Body of pancreas (tissue), 4 donors: ENCODE measurements around the gene MED15. TPM values are rescaled to one million over a fixed set of nuclear protein-coding genes. Genes with fewer than 3 reads are reported as not detected.

ENCODE experiments used
- ATAC-seq: fragments of 150-250 bp; one replicate; pipeline ENCODE4 v1.9.1; 2016
- DNase-seq, 4 donors: peaks; one replicate each; pipeline ENCODE4 v3.0.0-alpha.2; 2019
- H3K27ac ChIP-seq, 4 donors: fragments of 200-600 bp; sonication (generic); 1 replicate in 3 of 4; 2 replicates in 1 of 4; pipeline versions ENCODE4 v1.5.1 to v1.6.1; 2016 to 2019; ENCODE audit warnings: mild to moderate bottlenecking in 1 of 4, mixed read lengths in 1 of 4, moderate library complexity in 1 of 4
- H3K27me3 ChIP-seq, 2 donors: fragments of 200-600 bp; sonication (generic); one replicate each; pipeline ENCODE4 v1.6.0; 2016; ENCODE audit warnings: mild to moderate bottlenecking in 1 of 2
- H3K36me3 ChIP-seq, 2 donors: fragments of 200-600 bp; sonication (generic); replicated peaks in 1 of 2; 2 replicates each; pipeline ENCODE4 v1.5.1; 2016; ENCODE audit warnings: low read depth in 2 of 2; ENCODE audit not compliant: insufficient read depth in 1 of 2
- H3K4me1 ChIP-seq: fragments of 200-600 bp; sonication (generic); one replicate; pipeline ENCODE4 v1.6.0; 2016
- H3K4me3 ChIP-seq, 2 donors: fragments of 200-600 bp; sonication (generic); 1 replicate in 1 of 2; 2 replicates in 1 of 2; pipeline ENCODE4 v1.5.1; 2016 to 2019
- H3K9me3 ChIP-seq, 3 donors: fragments of 200-600 bp; sonication (generic); 1 replicate in 2 of 3; 2 replicates in 1 of 3; pipeline ENCODE4 v1.5.1; 2016
- CTCF ChIP-seq, 7 experiments: fragments of 450-650 bp in 4 of 7; fragments of 200-600 bp in 3 of 7; sonication (generic) in 3 of 7; IDR thresholded peaks; one replicate each; pipeline ENCODE4 v1.5.1; 2016 to 2019; ENCODE audit warnings: antibody characterized with exemption in 7 of 7
- POLR2A ChIP-seq, 3 donors: fragments of 450-650 bp; IDR thresholded peaks; one replicate each; pipeline ENCODE4 v1.6.1; 2016; ENCODE audit warnings: antibody characterized with exemption in 3 of 3, mild to moderate bottlenecking in 2 of 3
- WGBS, 2 donors: methylation state at CpG; one replicate each; pipeline ENCODE4 v1.1.5; 2017; 5-methylcytosine and 5-hydroxymethylcytosine counted together
- intact Hi-C: fragments of 100-400 bp; cut with DNase I; formaldehyde crosslinking; loops from one replicate; pipeline ENCODE4 v1.15.1; 2023
- total RNA-seq, 2 donors: library from RNA; depleted of rRNA; stranded (reverse); fragments of >200 nt; gene quantifications; one replicate each; pipeline ENCODE4 v1.1.0, GENCODE V29; 2016

MED15 gene
- total RNA-seq, 2 donors from 2014 or later: 31.6 to 36.9 TPM

GRCh38 chr22:20607157-20607907 lies 99.9 kb downstream of the MED15 start:
- Histone ChIP-seq H3K36me3 (no peaks in the 10 kb centered on the region), H3K27me3 (no peaks in the 10 kb centered on the region), H3K4me3 (no peak overlapping the region), H3K9me3 (no peaks in the 10 kb centered on the region), H3K4me1 (peaks cover 11% of the 10 kb centered on the region), H3K27ac (peak overlapping the region in 1 of 4 donors; percentile 75)
- TF ChIP-seq CTCF (IDR thresholded peaks at IDR 0.05) (no peak), POLR2A (IDR thresholded peaks at IDR 0.05) (no peak)
- 75 to 78% methylated on average over 17 to 29 of the region's 31 CpGs for WGBS, 2 donors
- intact Hi-C loops: loop anchor here (5.0 kb wide), 1 partner anchor 95 kb away; no protein-coding TSS in a partner anchor
- DNase-seq (no peak), ATAC-seq (no peak)

DNA sequence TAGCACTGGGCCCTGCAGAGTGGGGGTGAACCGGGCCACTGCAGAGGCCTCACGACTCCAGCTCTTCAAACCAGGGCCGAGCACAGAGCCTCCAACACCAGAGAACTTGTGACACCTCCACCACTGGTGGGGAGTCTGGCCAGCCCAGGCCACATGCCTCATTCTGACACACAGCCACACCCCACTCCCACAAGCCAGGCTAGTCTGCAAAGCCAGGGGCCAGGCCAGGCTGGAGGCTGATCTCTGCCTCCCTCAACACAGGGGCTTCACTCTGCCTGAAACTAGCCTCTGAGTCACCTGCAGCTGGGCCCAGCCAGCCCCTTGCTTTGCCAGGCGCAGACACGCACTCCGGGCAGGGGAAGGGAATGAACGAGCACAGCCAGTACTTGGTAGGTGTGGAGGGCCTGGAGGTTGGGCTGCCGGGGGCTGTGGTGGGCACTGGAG lies 102.9 kb downstream of the MED15 start:
- H3K4me3 ChIP-seq: no peak overlapping the region
- TF ChIP-seq CTCF (IDR thresholded peaks at IDR 0.05) (no peak), POLR2A (IDR thresholded peaks at IDR 0.05) (no peak)
- intact Hi-C loops: no loop called here
- no peaks in the 10 kb centered on the region for H3K9me3 ChIP-seq
- peaks cover 11% of the 10 kb centered on the region for H3K4me1 ChIP-seq
- H3K36me3 ChIP-seq: no peaks in the 10 kb centered on the region
- no peaks in the 10 kb centered on the region for H3K27me3 ChIP-seq
- no peak overlapping the region for H3K27ac ChIP-seq
- ATAC-seq (no peak), DNase-seq (no peak)
- WGBS, 2 donors: 89% methylated on average over 5 to 8 of the region's 8 CpGs

DNA sequence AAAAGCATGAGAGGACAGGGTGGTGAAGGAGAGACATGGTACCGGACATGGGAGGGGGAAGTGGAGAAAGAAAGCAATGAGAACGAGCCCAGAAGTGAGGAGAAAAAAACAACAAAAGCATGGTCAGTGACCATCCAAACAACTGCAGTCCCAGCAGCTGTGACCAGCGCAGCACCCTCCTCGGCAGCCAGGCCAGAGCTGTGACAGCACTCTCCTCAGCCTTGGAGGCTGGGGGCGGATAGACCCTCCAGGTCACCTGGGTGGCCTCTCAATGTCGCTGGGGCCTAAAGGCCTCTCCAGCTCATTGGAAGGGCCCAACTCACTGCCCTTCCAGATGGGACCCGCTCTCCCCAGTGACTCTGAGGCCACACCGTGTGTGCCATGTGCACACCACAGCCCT lies 103.3 kb downstream of the MED15 start:
- Histone ChIP-seq H3K36me3 (no peaks in the 10 kb centered on the region), H3K4me3 (no peak overlapping the region), H3K27me3 (no peaks in the 10 kb centered on the region), H3K27ac (no peak overlapping the region), H3K9me3 (no peaks in the 10 kb centered on the region), H3K4me1 (peaks cover 10% of the 10 kb centered on the region)
- WGBS, 2 donors: 77 to 89% methylated on average over 6 to 8 of the region's 8 CpGs
- intact Hi-C loops: no loop called here
- TF ChIP-seq POLR2A (IDR thresholded peaks at IDR 0.05): no peak
- TF ChIP-seq CTCF (IDR thresholded peaks at IDR 0.05): no peak
- no peak for DNase-seq
- no peak for ATAC-seq

GRCh38 chr22:20611418-20611817 lies 104.0 kb downstream of the MED15 start:
- Histone ChIP-seq H3K4me3 (no peak overlapping the region), H3K27ac (no peak overlapping the region), H3K9me3 (no peaks in the 10 kb centered on the region), H3K4me1 (peaks cover 3% of the 10 kb centered on the region), H3K36me3 (no peaks in the 10 kb centered on the region), H3K27me3 (no peaks in the 10 kb centered on the region)
- 70 to 80% methylated on average over 2 to 9 of the region's 10 CpGs for WGBS, 2 donors
- DNase-seq: no peak
- intact Hi-C loops: no loop called here
- TF ChIP-seq CTCF (IDR thresholded peaks at IDR 0.05) (no peak), POLR2A (IDR thresholded peaks at IDR 0.05) (no peak)
- ATAC-seq: no peak

DNA sequence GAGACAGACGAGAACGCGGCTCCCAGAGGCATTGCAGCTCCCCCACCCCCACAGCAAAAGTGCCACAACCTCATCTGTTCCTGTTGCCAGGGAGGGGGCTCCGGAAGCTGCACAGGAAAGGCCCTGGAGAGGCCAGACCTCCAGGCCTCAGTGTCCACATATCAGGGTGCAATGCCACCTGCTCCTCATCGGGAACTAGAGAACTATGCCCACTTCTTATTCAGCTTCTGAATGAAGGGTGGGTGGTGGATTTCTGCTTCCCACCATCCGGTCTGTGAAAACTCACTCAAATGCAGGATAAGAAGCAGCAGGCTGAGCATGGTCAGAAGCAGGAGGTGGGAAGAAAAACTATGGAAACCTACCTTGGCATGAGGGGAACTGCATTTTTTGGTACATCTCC lies 105.9 kb downstream of the MED15 start:
- H3K4me3 ChIP-seq: no peak overlapping the region
- whole genome bisulfite sequencing, 2 donors: 79 to 89% methylated on average over 2 to 6 of the region's 6 CpGs
- TF ChIP-seq POLR2A (IDR thresholded peaks at IDR 0.05) (no peak), CTCF (IDR thresholded peaks at IDR 0.05) (no peak)
- ATAC-seq: no peak
- no peaks in the 10 kb centered on the region for H3K9me3 ChIP-seq
- H3K27ac ChIP-seq: no peak overlapping the region
- no peak for DNase-seq
- H3K27me3 ChIP-seq: no peaks in the 10 kb centered on the region
- intact Hi-C loops: no loop called here
- no peaks in the 10 kb centered on the region for H3K36me3 ChIP-seq
- H3K4me1 ChIP-seq: no peaks in the 10 kb centered on the region
